ENCODE measurements around the gene KCNC4. TPM values are rescaled to one million over a fixed set of nuclear protein-coding genes. Genes with fewer than 3 reads are reported as not detected.

The KCNC4 gene
- total RNA-seq, 4 donors from 2014 or later = 4.2 to 10.9 (median 6.5) TPM

DNA sequence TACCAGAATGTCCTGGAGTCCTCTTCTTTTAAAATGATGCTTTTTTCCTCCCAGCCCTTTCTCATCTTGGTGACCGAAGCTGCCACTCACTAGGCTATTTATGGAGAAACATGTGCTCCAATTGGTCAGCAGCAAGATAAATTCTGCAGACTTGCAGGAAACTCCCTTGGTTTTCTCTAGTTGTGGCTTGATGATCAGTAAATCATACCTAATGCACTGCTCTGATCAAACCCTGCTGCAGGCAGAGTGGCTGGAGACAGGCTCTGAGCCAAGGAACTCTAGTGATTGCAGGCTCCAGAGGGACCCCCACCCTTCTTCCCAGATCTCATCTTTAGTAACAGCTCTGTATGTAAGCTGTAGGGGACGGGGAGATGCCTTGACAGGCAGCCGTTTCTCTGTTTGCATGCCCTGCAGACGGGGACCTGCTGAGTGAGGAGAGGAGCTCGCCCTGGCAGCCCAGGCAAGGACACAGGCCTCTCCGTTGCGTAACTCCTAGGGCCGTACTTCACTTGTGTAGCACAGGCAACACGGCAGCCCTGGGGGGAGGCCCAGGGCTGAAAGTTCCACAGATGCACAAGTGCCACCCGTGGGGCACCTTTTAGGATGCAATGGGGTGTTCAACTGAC lies 45.3 kb upstream of the KCNC4 start:
- 62 to 68% methylated on average over 6 to 10 of the region's 10 CpGs for WGBS, 2 donors
- DNase-seq = no peak
- no peaks in the 10 kb centered on the region for H3K9me3 ChIP-seq
- intact Hi-C loops (cut with DNase I) = no loop called here
- peaks cover 0 to 5% (median 0%) of the 10 kb centered on the region in 3 donors for H3K4me1 ChIP-seq
- no peaks in the 10 kb centered on the region for H3K27me3 ChIP-seq
- H3K27ac ChIP-seq = no peak overlapping the region
- no peaks in the 10 kb centered on the region for H3K36me3 ChIP-seq
- TF ChIP-seq, protein P1, sequence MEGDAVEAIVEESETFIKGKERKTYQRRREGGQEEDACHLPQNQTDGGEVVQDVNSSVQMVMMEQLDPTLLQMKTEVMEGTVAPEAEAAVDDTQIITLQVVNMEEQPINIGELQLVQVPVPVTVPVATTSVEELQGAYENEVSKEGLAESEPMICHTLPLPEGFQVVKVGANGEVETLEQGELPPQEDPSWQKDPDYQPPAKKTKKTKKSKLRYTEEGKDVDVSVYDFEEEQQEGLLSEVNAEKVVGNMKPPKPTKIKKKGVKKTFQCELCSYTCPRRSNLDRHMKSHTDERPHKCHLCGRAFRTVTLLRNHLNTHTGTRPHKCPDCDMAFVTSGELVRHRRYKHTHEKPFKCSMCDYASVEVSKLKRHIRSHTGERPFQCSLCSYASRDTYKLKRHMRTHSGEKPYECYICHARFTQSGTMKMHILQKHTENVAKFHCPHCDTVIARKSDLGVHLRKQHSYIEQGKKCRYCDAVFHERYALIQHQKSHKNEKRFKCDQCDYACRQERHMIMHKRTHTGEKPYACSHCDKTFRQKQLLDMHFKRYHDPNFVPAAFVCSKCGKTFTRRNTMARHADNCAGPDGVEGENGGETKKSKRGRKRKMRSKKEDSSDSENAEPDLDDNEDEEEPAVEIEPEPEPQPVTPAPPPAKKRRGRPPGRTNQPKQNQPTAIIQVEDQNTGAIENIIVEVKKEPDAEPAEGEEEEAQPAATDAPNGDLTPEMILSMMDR (IDR thresholded peaks at IDR 0.05) = no peak
- TF ChIP-seq POLR2A (IDR thresholded peaks at IDR 0.05) = no peak
- H3K4me3 ChIP-seq = no peak overlapping the region

DNA sequence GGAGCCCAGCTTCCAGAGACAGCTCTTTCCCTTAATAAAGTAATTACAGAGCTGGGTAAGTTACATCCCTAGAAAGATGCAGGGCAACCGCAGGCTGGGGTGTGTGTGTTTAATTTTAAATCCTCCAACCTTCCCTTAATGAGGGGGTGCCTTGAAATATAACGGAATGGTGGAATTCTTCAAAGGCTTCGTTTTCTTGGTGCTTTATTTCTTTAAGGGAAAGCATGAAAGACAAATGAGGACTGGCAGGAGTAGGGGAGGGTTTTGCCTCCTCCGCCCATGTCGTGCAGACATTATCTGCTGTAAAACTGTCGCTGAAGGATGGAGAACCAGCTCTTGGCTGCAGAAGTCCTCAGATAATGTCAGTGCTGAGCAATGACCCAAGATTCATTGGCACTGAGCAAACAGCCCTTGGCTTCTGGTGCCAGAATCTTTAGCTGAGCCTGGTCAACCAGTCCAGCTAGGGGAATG lies 44.3 kb upstream of the KCNC4 start:
- no peaks in the 10 kb centered on the region for H3K36me3 ChIP-seq
- no peaks in the 10 kb centered on the region for H3K27me3 ChIP-seq
- H3K27ac ChIP-seq = no peak overlapping the region
- no peaks in the 10 kb centered on the region for H3K9me3 ChIP-seq
- TF ChIP-seq, protein P1 (IDR thresholded peaks at IDR 0.05) = no peak
- no peak for TF ChIP-seq POLR2A (IDR thresholded peaks at IDR 0.05)
- H3K4me1 ChIP-seq = peaks cover 0 to 5% (median 0%) of the 10 kb centered on the region in 3 donors
- H3K4me3 ChIP-seq = no peak overlapping the region
- 73 to 80% methylated on average over 5 to 6 of the region's 6 CpGs for WGBS, 2 donors
- intact Hi-C loops (cut with DNase I) = no loop called here
- DNase-seq = no peak

DNA sequence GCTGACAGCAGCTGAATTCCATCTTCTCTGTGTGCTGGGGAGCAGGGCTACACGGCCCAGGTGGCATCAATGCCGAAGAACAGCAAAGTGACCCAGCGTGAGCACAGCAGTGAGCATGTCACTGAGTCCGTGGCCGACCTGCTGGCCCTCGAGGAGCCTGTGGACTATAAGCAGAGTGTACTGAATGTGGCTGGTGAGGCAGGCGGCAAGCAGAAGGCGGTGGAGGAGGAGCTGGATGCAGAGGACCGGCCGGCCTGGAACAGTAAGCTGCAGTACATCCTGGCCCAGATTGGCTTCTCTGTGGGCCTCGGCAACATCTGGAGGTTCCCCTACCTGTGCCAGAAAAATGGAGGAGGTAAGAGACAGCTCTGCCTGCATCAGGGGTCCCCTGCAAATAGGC lies 43.3 kb upstream of the KCNC4 start:
- WGBS, 2 donors = 88 to 91% methylated on average over 5 of the region's 11 CpGs
- H3K4me1 ChIP-seq = peaks cover 0 to 5% (median 0%) of the 10 kb centered on the region in 3 donors
- DNase-seq = no peak
- no peaks in the 10 kb centered on the region for H3K9me3 ChIP-seq
- no peak overlapping the region for H3K4me3 ChIP-seq
- no peak overlapping the region for H3K27ac ChIP-seq
- TF ChIP-seq, protein P1 (IDR thresholded peaks at IDR 0.05) = no peak
- no peak for TF ChIP-seq POLR2A (IDR thresholded peaks at IDR 0.05)
- intact Hi-C loops (cut with DNase I) = no loop called here
- H3K36me3 ChIP-seq = no peaks in the 10 kb centered on the region
- H3K27me3 ChIP-seq = peaks cover 0 to 5% (median 0%) of the 10 kb centered on the region in 4 donors

DNA sequence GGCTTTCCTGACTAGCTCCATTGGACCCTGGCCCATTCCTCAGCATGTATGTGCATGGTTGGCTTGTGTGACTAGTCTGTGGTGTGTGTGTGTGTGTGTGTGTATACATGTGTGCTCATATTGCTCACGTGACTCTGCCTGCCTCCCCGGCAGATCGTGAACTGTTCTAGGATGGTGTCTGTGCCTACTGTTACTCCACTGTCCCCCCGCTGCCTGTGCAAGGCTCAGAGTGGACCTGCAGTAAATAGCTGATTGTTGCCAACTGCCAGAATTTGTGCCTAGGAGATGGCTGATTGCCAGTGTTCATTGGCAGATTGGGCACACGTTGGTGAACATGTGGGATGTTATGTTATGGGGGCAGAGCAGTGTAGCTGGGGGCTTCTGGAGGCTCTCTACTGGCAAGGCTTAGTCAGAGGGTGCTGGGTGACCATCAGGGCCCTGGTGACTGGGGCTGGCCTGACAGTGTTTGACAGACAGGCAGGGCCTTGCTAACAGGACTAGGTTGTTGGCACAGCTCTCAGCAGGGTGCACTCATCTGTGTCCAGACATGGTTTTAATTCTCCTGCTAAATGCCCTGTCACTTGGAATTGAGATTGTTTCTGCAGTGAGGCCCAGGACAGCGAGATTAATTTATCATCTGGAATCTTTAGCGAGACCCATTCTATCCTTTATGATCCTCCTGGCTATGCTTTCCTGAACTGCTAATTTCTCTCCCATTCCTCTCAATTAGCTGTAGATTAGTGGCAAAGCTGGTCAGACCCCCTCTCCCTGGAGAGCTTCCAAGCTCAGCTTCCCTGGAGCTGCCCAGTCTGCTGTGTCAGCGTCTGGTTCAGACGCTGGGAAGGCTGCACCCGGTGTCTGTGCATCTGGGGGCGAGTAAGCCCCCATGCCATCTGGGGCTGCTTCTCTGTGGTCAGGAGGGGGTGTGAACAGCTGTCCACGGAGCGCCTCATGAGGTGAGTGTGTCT lies 39.1 kb upstream of the KCNC4 start:
- Histone ChIP-seq H3K27me3 (peaks cover 0 to 19% (median 0%) of the 10 kb centered on the region in 4 donors), H3K4me1 (peaks cover 0 to 3% (median 0%) of the 10 kb centered on the region in 3 donors), H3K36me3 (no peaks in the 10 kb centered on the region), H3K27ac (no peak overlapping the region), H3K4me3 (no peak overlapping the region), H3K9me3 (no peaks in the 10 kb centered on the region)
- DNase-seq = no peak
- WGBS, 2 donors = 49 to 57% methylated on average over 5 to 6 of the region's 13 CpGs
- intact Hi-C loops (cut with DNase I) = no loop called here
- TF ChIP-seq, protein P1 (IDR thresholded peaks at IDR 0.05) = no peak
- no peak for TF ChIP-seq POLR2A (IDR thresholded peaks at IDR 0.05)

DNA sequence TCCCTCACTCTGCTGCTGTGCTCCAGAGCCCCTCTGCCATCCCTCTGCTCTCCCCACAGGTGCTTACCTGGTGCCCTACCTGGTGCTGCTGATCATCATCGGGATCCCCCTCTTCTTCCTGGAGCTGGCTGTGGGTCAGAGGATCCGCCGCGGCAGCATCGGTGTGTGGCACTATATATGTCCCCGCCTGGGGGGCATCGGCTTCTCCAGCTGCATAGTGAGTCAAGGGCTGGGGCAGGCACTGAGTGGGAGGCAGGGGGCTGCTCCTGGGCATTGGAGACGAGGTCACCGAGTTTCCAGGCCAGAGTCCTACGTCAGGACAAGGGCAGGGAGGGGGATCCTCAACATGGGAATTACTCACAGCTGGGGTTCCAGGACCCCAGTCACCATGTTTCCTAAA lies 38.1 kb upstream of the KCNC4 start:
- Histone ChIP-seq H3K36me3 (no peaks in the 10 kb centered on the region), H3K9me3 (no peaks in the 10 kb centered on the region), H3K4me3 (no peak overlapping the region), H3K27me3 (peaks cover 0 to 19% (median 0%) of the 10 kb centered on the region in 4 donors), H3K27ac (no peak overlapping the region), H3K4me1 (peaks cover 0 to 6% (median 0%) of the 10 kb centered on the region in 3 donors)
- TF ChIP-seq, protein P1 (IDR thresholded peaks at IDR 0.05) = no peak
- no peak for TF ChIP-seq POLR2A (IDR thresholded peaks at IDR 0.05)
- no peak for DNase-seq
- intact Hi-C loops (cut with DNase I) = no loop called here
- 40 to 67% methylated on average over 1 to 3 of the region's 10 CpGs for WGBS, 2 donors
